Gastroesophageal sphincter (tissue), 3 donors: ENCODE data around the gene KBTBD12.

Source experiments
- CTCF ChIP-seq, 4 experiments: fragments of 200-600 bp in 2 of 4; fragments of 450-650 bp in 2 of 4; sonication (generic) in 1 of 4; IDR thresholded peaks; one replicate each; pipeline ENCODE4 v1.5.1; 2017 to 2019; ENCODE audit warnings: antibody characterized with exemption in 4 of 4, mild to moderate bottlenecking in 2 of 4, moderate library complexity in 2 of 4
- EP300 ChIP-seq: sonication (generic); formaldehyde crosslinking; IDR thresholded peaks from one replicate; pipeline ENCODE4 v1.6.1; 2017; ENCODE audit warnings: antibody characterized with exemption, mild to moderate bottlenecking
- POLR2A ChIP-seq, 2 donors: fragments of 450-650 bp; IDR thresholded peaks; one replicate each; pipeline ENCODE4 v1.6.1; 2017; ENCODE audit warnings: antibody characterized with exemption in 2 of 2, mild to moderate bottlenecking in 2 of 2, moderate library complexity in 1 of 2
- POLR2AphosphoS5 ChIP-seq: sonication (generic); formaldehyde crosslinking; IDR thresholded peaks from one replicate; pipeline ENCODE4 v1.6.1; 2017; ENCODE audit warnings: antibody characterized with exemption

- TF ChIP-seq CTCF (IDR thresholded peaks at IDR 0.05) (no peak), POLR2AphosphoS5 (no peak), POLR2A (IDR thresholded peaks at IDR 0.05) (no peak), EP300 (no peak)
Measured at GRCh38 chr3:127905556-127905955, 9.5 kb upstream of the KBTBD12 start.
